Kidney (tissue), 14 donors: ENCODE measurements around the gene FAM131B. TPM values are rescaled to one million over a fixed set of nuclear protein-coding genes. Genes with fewer than 3 reads are reported as not detected.

Source experiments
- DNase-seq, 5 donors: peaks; one replicate each; pipeline ENCODE4 v3.0.0-alpha.2; 2013 to 2020
- FAIRE-seq: peaks from 2 replicates; lab custom pipeline; 2012; peaks lifted over from hg19 to GRCh38; lab: Jason Lieb, UNC
- H3K27ac ChIP-seq, 2 donors: one replicate each; pipeline ENCODE4 v1.7.0; 2013; ENCODE audit warnings: low read depth in 2 of 2, low read length in 2 of 2, inconsistent platforms in 1 of 2
- H3K27me3 ChIP-seq: one replicate; pipeline ENCODE4 v1.7.1; 2013; ENCODE audit warnings: low read length, inconsistent platforms; ENCODE audit not compliant: control insufficient read depth, insufficient read depth
- H3K36me3 ChIP-seq, 3 donors: one replicate each; pipeline versions ENCODE4 v1.7.0 to v1.7.1; 2013; ENCODE audit warnings: low read length in 3 of 3, control low read depth in 1 of 3, inconsistent platforms in 1 of 3; ENCODE audit not compliant: insufficient read depth in 3 of 3, control insufficient read depth in 2 of 3
- H3K4me1 ChIP-seq, 3 donors: one replicate each; pipeline versions ENCODE4 v1.7.0 to v1.7.1; 2013; ENCODE audit warnings: low read length in 3 of 3, inconsistent platforms in 1 of 3, low read depth in 1 of 3; ENCODE audit not compliant: control insufficient read depth in 2 of 3, insufficient read depth in 2 of 3
- H3K4me3 ChIP-seq, 3 donors: one replicate each; pipeline versions ENCODE4 v1.7.0 to v1.8.1; 2013; ENCODE audit warnings: low read length in 3 of 3, control low read depth in 1 of 3, inconsistent platforms in 1 of 3
- H3K9ac ChIP-seq, 3 donors: one replicate each; pipeline versions ENCODE4 v1.7.0 to v1.7.1; 2013; ENCODE audit warnings: low read length in 3 of 3, control low read depth in 1 of 3, inconsistent platforms in 1 of 3
- H3K9me3 ChIP-seq, 3 donors: one replicate each; pipeline versions ENCODE4 v1.7.0 to v1.7.1; 2013; ENCODE audit warnings: low read length in 3 of 3, control low read depth in 1 of 3, inconsistent platforms in 1 of 3; ENCODE audit not compliant: control insufficient read depth in 2 of 3, insufficient read depth in 1 of 3
- intact Hi-C: fragments of 100-400 bp; cut with DNase I; formaldehyde crosslinking; loops from one replicate; pipeline ENCODE4 v1.11.1; 2022
- polyA plus RNA-seq: library from polyadenylated mRNA; stranded (reverse); fragments of 350-450 nt; fragmentation: Illumina TruSeq; extraction: RNeasy Lipid Tissue Mini Kit (QIAGEN cat#74804); gene quantifications from one replicate; pipeline ENCODE4 v1.2.3, GENCODE V29; 2014; ENCODE audit warnings: low read depth, low replicate concordance; ENCODE audit not compliant: insufficient read depth
- total RNA-seq: library from RNA; stranded (reverse); fragmentation: NEBNext Ultra II Directional; extraction: Animal tissue kit (Norgen Biotek cat#: 25700); gene quantifications from one replicate; pipeline ENCODE4 v1.2.1, GENCODE V29; 2021
- TF ChIP-seq, protein P1 (sequence below): IDR thresholded peaks from 3 replicates; pipeline ENCODE4 v1.5.1; 2012; ENCODE audit warnings: mild to moderate bottlenecking, moderate library complexity, borderline replicate concordance; ENCODE audit not compliant: insufficient read depth; ENCODE audit errors: extremely low read depth
- donor health status: control.
- donor health status: control.
- donor health status: control.
- donor health status: control.
- donor health status: control.
- donor health status: DM: yes; HTN: yes; CAD: no.
- donor health status: Normal renal cell carcinoma (clear cell type).

FAM131B gene
- total and polyA plus RNA-seq, 2 donors from 2014 or later, result 0.19 to 0.82 TPM

DNA sequence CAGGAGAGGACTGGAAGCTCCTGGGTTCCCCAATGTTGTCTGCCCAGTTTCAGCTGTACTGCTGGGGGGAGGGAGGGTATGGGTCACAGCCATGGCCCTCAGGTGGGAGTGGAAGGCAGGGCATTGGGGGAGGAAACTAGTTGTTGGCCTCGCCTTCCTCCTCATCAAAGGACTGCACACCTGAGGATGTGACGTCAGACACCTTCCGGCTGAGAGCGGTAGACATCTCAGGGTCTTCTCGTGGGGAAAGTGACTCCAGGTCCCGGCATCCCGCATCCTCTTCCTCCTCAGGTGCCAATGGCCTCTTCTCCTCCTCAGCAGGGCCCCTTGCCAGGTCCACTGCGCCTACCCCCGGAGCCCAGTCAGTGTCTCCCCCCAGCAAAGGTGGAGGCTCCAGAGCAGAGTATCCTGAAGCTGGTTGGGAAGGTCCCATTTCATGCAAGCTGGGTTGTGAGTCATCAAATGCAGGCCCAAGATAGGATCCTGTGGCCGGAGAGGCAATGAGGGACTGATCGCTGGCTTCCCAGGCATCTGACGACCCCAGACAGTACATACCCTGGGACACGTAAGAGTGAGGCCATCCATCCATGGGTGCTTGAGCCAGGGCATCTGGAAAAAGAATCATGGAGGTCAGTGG lies 6.0 kb downstream of the FAM131B start:
- intact Hi-C loops, result no loop called here
- Histone ChIP-seq H3K36me3 (no peaks in the 10 kb centered on the region), H3K27ac (no peak overlapping the region), H3K4me1 (no peaks in the 10 kb centered on the region), H3K9me3 (no peaks in the 10 kb centered on the region), H3K27me3 (peaks cover 2% of the 10 kb centered on the region), H3K4me3 (no peak overlapping the region), H3K9ac (no peak overlapping the region)
- DNase-seq, result no peak
- no peak for FAIRE-seq
- TF ChIP-seq, protein P1, sequence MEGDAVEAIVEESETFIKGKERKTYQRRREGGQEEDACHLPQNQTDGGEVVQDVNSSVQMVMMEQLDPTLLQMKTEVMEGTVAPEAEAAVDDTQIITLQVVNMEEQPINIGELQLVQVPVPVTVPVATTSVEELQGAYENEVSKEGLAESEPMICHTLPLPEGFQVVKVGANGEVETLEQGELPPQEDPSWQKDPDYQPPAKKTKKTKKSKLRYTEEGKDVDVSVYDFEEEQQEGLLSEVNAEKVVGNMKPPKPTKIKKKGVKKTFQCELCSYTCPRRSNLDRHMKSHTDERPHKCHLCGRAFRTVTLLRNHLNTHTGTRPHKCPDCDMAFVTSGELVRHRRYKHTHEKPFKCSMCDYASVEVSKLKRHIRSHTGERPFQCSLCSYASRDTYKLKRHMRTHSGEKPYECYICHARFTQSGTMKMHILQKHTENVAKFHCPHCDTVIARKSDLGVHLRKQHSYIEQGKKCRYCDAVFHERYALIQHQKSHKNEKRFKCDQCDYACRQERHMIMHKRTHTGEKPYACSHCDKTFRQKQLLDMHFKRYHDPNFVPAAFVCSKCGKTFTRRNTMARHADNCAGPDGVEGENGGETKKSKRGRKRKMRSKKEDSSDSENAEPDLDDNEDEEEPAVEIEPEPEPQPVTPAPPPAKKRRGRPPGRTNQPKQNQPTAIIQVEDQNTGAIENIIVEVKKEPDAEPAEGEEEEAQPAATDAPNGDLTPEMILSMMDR, result no peak

DNA sequence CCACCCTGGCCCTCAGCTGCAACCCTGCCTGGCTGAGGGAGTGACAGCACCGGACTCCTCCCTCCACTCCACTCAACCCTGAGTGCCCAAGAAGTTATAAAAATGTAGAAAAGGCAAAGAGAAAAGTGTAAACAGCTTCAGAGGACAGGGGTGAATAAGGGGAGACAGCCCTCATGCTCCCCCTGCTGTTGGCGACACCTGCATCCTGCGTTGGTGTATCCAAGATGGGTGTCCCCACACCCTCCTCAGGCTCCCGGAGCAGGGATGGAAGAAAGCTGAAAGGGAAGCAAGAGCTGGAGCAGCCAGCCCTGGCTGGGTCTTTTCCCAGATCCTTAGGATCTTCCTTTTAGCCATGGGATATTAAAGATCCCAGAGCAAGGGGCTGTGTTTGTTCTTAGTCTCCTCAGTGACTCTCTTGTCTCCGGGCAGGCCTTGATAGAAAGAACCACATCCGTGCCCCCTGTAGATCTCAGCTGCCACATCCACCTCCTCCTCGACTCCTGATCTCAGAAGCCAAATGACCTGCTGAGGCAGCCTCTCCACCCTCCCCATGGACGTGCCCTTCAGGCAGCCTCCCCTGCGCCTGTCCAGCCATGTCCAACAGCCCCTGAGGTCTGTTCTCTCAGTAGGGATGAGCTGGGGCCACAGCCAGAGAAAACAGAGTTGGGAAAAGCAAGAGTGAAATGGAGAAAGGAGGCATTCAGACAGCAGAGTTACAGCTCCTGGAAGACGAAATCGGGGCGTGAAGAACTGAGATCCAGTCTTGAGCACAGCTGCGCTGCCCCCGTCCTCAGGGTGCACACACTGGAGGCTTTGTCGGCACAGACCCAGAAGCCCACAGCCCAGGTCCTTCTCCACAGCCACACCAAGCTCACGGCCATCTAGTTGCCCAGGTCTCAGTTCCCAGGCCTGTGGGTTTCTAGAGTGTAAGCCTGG lies 6.8 kb downstream of the FAM131B start:
- Histone ChIP-seq H3K4me3 (no peak overlapping the region), H3K9me3 (no peaks in the 10 kb centered on the region), H3K36me3 (no peaks in the 10 kb centered on the region), H3K27me3 (peaks cover 2% of the 10 kb centered on the region), H3K4me1 (no peaks in the 10 kb centered on the region), H3K27ac (no peak overlapping the region), H3K9ac (no peak overlapping the region)
- no peak for FAIRE-seq
- DNase-seq, result no peak
- TF ChIP-seq, protein P1, result no peak
- intact Hi-C loops, result no loop called here

DNA sequence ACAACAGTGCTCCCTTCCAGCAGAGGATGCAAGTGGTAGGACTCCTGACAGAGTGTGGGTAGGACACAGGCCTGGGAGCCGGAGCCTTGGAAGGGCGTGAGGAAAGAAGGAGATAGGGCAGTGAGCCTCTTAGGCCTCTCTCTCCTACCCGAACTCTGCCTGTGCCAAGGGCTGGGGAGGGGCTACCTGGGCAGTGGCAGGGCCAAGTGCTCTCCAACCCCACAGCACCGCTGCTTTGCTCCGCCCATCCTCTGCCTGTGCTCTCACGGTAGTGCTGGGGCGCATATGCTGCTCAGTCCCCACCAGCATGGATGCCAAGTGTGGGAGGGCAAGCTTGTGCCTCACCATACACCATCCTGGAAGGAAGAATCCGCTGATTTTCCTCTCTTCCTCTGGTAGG lies 7.5 kb downstream of the FAM131B start:
- TF ChIP-seq, protein P1, result no peak
- Histone ChIP-seq H3K27ac (no peak overlapping the region), H3K9me3 (no peaks in the 10 kb centered on the region), H3K9ac (no peak overlapping the region), H3K4me3 (no peak overlapping the region), H3K4me1 (no peaks in the 10 kb centered on the region), H3K27me3 (no peaks in the 10 kb centered on the region), H3K36me3 (no peaks in the 10 kb centered on the region)
- intact Hi-C loops, result no loop called here
- DNase-seq (no peak), FAIRE-seq (no peak)
